DMS 273 treated with DMSO at 0.1 percent for 48 hours (cell line): ENCODE data around the gene CHST12.
"Not testable (repeated sequence)": the region's sequence is repeated elsewhere in the genome, so short reads cannot be mapped to it uniquely, and the experiment has no call there.

Experiments used
- DNase-seq: peaks from one replicate; lab custom pipeline; 2025; lab: John Stamatoyannopoulos, UW

CHST12 gene

DNA sequence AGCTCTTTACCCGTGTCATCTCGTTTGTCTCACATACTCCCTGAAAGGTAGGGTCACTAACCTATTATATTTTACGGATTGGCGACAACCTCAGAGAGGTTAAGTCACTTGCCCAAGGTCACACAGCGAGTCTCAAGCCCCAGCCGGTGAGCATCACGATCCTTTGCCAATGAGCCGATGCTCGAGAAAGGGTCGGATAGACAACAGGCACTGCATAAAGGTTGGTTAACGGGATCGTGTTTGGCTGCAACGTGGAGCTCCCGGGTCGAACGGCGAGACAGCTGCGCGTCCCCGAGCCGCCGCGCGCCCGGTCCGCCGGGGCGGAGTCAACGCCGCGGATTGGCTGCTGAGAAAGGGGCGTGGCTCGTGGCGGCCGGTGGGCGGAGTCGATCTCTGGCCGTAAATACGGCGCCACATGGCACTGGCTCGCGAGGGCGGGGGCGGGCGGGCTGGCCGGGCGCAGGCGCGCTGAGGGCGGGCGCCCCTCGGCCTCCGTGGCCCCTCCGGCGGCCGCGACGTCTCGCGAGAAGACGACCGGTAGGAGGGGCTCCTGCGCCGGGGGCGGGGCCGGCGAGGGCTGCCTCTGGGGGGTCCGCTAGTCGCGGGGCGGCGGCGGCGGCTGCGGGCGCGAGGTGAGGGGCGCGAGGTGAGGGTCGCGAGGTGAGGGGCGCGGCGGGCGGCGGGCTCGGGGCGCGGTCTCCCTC lies at the start of gene CHST12:
TSS of gene CHST12 (plus strand) at position 598 of the 704 bp plus-strand sequence. CDS start 29,029 bp downstream, outside the sequence.
- peak; percentile 86 for DNase-seq

DNA sequence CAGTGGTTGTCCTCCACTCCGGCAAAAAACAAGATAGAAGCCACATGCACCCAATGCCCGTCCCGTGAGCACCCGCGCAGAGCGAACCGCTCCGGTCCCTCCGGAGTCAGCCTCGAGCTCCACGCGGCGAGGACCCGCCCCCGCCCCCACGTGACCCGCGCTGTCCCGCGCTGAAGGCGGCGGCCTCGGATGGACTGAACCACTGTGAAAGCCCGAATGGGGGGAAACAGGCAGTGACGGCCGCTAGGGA lies 49.5 kb upstream of the CHST12 start:
- DNase-seq = no peak

DNA sequence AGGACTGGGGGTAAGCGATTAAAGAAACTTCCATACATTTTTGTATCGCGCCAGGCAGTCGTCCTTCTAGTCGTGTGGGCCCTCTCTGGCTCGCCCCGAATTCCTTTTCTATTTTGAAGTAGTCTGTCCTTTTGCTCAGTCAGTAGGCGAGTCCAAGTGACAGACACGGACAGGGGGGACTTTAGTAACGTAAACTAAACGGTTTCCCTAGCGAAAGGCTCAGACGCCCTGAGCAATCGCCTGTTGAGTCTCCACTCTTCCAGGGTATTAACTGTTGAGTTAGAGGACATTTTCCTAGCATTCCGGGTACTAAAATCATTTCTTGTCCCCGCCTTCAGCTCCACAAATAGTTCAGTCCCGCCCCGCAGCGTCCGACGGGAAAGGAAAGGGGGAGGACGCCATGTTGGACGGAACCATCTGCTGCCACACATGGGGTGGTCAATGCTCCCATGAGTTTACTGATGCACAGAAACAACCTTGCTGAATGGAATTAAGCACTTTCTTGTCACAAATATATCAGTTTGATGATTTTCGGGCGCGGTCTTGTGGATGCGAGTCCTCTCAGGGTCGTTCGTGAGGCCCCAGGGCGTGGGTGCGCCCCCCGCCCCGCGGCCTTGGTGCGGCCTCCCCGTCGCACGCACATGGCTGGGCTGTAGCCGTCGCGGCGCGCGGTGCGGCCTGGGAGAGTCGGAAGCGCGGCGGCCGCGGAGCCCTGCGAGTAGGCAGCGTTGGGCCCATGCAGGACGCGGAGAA lies 49.0 kb upstream of the CHST12 start, which contains the start of gene EIF3B:
TSS of gene EIF3B (plus strand) at position 642 of the 753 bp plus-strand sequence. CDS start at position 737, 95 bp downstream.
- peak; percentile 93 for DNase-seq

DNA sequence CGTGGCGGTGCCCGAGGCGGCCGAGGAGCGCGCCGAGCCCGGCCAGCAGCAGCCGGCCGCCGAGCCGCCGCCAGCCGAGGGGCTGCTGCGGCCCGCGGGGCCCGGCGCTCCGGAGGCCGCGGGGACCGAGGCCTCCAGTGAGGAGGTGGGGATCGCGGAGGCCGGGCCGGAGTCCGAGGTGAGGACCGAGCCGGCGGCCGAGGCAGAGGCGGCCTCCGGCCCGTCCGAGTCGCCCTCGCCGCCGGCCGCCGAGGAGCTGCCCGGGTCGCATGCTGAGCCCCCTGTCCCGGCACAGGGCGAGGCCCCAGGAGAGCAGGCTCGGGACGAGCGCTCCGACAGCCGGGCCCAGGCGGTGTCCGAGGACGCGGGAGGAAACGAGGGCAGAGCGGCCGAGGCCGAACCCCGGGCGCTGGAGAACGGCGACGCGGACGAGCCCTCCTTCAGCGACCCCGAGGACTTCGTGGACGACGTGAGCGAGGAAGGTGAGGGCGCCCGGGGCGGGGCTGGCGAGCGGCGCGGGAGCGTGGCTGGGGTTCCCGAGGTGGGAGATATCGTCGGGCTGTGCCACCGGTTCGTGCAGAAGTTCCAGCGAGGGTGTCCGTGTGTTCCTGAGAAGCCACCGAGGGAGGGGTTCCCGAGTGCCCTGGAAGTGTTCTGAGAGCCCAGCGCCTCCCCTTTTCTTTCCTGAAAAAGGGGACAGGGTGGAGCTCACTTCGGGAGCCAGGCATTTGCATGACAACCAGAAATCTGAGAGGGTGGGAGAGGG lies 48.3 kb upstream of the CHST12 start:
- DNase-seq = no peak

- DNase-seq = no peak
Observed at GRCh38 chr7:2355705-2356008, 47.8 kb upstream of the CHST12 start.

DNA sequence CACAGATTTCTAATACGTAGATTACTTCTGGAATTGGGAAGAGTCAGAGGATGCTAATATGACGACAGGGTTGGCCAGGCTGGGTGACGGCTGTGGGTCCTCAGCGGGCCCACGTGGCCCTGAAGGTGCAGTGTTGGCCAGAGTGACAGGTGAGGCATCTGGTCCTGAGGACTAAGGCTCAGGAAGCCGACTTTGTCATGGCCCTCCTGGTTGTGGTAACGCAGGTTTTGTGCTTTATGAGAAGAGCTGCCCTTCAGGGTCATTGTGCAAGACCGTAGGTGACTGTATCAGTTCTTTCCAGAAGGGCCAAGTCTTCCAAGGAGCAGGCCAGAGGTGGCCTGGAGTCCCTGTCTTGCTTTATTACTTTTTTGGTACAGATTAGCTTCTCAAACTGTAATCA lies 46.2 kb upstream of the CHST12 start:
- DNase-seq = no peak

- DNase-seq = no peak
Observed at GRCh38 chr7:2357571-2357970, 45.8 kb upstream of the CHST12 start.

DNA sequence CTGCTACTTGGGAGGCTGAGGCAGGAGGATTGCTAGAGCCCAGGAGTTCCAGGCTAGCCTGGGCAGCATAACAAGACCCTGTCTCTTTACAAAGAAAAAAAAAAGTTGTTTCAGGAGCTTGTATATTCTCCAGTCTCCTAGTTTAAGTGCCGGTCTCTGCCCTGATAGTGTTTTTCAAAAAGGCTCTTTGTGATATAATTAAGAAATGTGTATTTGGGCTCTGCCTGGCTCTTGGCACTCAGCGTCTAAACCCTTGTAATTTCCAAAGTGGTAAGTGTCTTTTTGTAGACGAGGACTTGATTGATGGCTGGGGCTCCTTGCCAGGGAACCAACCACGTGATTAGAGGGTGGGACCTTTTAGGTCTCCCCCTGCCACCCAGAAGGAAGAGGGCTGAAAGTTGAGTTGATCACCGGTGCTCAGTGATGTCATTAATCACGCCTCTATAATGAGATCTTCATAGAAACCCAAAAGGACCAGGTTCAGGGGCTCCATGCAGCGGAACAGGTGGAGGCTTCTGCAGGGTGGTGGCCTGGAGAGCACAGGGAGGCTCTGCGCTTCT lies 44.4 kb upstream of the CHST12 start:
- DNase-seq = no peak

DNA sequence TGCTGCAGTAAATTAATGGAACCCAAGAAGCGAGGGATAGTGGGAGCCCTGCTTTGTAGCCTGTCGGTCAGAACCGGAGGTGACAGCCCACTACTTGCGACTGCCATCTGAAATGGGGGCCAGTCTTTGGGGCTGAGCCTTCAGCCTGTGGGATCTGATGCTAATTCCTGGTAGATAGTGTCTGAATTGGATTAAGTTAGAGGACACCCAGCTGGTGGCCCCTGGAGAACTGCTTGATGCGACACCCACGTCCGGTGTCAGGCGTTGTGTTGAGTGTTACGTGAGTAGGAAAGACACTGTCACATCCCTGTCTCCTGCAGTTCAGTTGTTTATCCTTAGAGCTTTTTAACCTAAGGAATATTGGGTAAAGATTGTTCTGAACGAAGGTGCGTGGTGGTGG lies 43.8 kb upstream of the CHST12 start:
- DNase-seq = no peak

GRCh38 chr7:2360796-2361195 lies 42.6 kb upstream of the CHST12 start:
- no peak for DNase-seq

DNA sequence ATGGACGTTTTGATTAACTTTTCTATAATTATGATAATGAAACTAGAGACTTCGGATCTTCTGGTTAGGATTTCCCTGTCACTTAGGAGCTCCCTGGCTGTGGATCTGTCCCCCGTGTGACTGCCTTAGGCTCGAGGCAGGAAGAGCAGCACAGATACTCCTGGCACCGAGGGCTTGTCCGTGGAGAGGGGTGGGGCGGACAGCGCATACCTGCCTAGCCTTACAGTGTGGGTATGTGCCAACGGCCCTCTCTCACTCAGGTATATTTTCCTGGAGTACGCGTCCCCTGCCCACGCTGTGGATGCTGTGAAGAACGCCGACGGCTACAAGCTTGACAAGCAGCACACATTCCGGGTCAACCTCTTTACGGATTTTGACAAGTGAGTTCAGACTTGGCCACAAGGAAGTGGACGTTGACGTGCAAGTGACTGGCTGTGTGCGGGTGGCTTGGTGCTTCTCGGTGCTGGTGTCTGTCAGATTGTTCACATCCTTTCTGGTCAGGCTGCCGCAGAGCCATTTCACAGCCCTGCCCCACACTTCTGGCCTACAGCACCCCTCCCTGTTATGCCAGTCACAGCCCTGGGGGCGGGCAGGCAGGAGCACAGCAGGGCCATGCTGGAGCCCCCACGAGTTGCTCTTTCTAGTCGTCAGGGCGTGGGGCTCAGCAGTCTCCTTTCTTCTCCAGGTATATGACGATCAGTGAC lies 40.9 kb upstream of the CHST12 start:
- DNase-seq = no peak

DNA sequence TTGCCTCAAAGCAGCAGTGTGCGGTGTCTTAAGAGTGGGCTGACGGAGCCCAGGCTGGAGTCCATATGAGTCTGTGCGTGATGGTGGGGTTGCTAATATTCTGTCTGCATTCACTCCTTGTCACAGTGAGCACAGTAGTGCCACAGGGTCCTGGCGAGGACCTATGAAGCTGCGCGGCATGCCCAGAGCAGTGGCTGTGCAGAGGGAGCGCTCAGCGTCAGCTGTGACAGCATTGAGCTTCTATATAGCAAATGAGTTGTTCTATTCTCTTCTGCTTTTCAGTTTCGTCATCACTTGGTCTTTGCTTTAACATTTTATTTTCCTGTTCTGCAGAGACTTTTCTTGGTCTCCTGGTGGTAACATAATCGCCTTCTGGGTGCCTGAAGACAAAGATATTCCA lies 34.3 kb upstream of the CHST12 start:
- DNase-seq = no peak

- DNase-seq = no peak
Observed at GRCh38 chr7:2371329-2371728, 32.1 kb upstream of the CHST12 start.

DNA sequence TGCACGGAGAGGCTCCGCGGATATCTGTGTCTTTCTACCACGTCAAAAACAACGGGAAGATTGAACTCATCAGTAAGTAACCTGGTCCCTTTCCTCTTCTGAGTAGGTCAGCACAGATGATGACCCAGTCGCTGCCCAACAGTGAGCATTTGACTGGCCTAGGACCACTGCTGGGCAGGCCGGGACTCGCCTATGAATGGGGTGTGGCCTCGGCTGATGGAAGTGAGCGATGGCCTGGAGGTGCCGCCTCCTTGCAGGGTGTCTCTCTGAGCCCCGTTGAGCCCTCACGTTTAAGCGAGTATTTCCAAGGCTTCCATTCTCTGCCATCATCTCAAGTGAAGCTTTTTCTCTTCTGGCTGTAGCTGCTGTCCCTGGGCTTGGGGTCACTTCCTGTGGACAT lies 30.7 kb upstream of the CHST12 start:
- no peak for DNase-seq

- DNase-seq = no peak
Observed at GRCh38 chr7:2373124-2373556, 30.3 kb upstream of the CHST12 start.

GRCh38 chr7:2373646-2374045 lies 29.8 kb upstream of the CHST12 start:
- DNase-seq = no peak

- no peak for DNase-seq
Observed at GRCh38 chr7:2374401-2374800, 29.0 kb upstream of the CHST12 start.

DNA sequence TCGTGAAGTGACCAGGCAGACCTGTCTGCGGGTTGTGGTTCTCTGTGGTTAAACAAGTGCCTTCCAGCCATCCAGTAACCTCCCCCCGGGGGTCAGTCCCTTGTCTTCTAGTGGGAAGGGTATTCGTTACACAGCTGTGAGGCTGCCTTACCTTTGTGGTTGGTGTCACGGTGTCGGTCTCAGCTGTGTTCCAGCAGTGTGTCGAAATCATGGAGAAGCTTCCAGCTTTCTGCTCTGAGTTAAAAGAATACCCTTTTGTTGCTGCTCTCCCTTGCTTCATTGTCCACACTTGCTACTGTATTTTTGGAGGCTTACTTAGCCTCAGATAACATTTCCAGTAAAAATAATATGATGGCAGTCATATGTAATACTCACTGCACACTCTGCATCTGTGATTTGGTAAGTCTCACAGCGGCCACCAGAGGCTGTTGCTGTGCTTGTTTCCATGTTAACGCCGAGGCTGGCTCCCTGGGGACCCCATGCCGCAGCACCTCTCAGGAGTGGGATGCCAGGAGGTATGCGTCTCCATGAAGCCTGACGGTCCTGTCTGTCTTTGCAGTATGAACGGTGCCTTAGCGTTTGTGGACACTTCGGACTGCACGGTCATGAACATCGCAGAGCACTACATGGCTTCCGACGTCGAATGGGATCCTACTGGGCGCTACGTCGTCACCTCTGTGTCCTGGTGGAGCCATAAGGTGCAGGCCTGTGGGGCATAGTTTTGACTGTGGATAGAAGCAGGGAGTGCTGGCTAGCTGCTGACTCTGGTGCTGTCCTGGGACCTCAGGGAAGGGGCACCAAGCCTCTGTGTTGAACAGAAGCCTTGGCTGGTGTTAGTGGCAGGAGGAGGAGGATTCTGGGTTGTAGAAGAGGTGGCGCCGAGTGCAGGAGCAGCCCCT lies 28.3 kb upstream of the CHST12 start:
- no peak for DNase-seq

- no peak for DNase-seq
Observed at GRCh38 chr7:2376351-2377154, 26.9 kb upstream of the CHST12 start.

DNA sequence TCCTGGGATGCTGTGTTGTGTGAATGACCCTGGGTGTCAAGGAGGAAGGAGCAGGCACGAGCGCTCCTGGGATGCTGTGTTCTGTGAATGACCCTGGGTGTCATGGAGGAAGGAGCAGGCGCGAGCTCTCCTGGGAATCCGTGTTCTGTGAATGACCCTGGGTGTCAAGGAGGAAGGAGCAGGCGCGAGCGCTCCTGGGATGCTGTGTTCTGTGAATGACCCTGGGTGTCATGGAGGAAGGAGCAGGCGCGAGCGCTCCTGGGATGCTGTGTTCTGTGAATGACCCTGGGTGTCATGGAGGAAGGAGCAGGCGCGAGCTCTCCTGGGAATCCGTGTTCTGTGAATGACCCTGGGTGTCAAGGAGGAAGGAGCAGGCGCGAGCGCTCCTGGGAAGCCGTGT lies 25.9 kb upstream of the CHST12 start:
- not testable (repeated sequence) for DNase-seq
